HepG2 (cell line): ENCODE data around the gene PDZD4.

Experiments used
- CEBPG ChIP-seq: IDR thresholded peaks from 2 replicates; pipeline ENCODE4 v1.6.1; 2016
- SOX6 ChIP-seq, 2 experiments: fragments of 450-650 bp in 1 of 2; sonication (generic) in 1 of 2; formaldehyde crosslinking in 1 of 2; IDR thresholded peaks; 2 replicates each; pipeline versions ENCODE4 v1.4.0 to v1.6.1; 2017 to 2020; ENCODE audit warnings: antibody characterized with exemption in 1 of 2, mild to moderate bottlenecking in 1 of 2, missing genetic modification reagents in 1 of 2
- ZBTB21 ChIP-seq: sonication (generic); formaldehyde crosslinking; IDR thresholded peaks from 2 replicates; pipeline ENCODE4 v1.4.0; 2020; ENCODE audit warnings: missing genetic modification reagents
- ZNF263 ChIP-seq: sonication (generic); formaldehyde crosslinking; IDR thresholded peaks from 2 replicates; pipeline ENCODE4 v1.4.0; 2020; ENCODE audit warnings: missing genetic modification reagents
- TF ChIP-seq, protein P1 (sequence below): sonication (generic); formaldehyde crosslinking; IDR thresholded peaks from 2 replicates; pipeline ENCODE4 v1.5.0; 2020; ENCODE audit warnings: mild to moderate bottlenecking, missing genetic modification reagents, moderate library complexity
- TF ChIP-seq, protein P2 (sequence below): sonication (generic); formaldehyde crosslinking; IDR thresholded peaks from 2 replicates; pipeline ENCODE4 v1.8.1; 2023; ENCODE audit warnings: mild to moderate bottlenecking, inconsistent platforms, moderate library complexity, missing genetic modification reagents, borderline replicate concordance

DNA sequence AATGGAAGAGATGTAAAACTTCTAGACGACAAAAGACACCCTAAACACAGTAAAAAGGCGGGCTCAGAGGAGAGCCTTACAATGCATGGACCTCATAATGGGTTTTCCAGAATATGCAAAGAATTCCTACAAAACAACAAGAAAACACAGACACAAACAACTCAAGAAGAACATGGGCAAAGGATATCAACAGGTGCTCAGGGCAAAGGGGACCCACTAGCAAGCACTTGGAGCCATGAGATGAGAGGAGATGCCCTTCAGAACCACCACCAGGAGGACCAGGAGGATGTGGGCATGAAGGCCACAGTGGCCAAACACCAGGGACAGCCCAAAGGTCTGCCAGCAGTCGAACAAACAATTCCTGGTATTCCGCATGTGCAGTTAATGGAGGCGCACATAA is 17.2 kb downstream of the PDZD4 start:
- TF ChIP-seq ZBTB21 (CRISPR knock-in tag) (no peak), CEBPG (CRISPR knock-in tag) (no peak), SOX6 (IDR thresholded peaks at IDR 0.05) (no peak), SOX6 (CRISPR knock-in tag; IDR thresholded peaks at IDR 0.05) (no peak), ZNF263 (CRISPR knock-in tag) (no peak)
- TF ChIP-seq, protein P1, sequence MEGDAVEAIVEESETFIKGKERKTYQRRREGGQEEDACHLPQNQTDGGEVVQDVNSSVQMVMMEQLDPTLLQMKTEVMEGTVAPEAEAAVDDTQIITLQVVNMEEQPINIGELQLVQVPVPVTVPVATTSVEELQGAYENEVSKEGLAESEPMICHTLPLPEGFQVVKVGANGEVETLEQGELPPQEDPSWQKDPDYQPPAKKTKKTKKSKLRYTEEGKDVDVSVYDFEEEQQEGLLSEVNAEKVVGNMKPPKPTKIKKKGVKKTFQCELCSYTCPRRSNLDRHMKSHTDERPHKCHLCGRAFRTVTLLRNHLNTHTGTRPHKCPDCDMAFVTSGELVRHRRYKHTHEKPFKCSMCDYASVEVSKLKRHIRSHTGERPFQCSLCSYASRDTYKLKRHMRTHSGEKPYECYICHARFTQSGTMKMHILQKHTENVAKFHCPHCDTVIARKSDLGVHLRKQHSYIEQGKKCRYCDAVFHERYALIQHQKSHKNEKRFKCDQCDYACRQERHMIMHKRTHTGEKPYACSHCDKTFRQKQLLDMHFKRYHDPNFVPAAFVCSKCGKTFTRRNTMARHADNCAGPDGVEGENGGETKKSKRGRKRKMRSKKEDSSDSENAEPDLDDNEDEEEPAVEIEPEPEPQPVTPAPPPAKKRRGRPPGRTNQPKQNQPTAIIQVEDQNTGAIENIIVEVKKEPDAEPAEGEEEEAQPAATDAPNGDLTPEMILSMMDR, result no peak
- TF ChIP-seq, protein P2, sequence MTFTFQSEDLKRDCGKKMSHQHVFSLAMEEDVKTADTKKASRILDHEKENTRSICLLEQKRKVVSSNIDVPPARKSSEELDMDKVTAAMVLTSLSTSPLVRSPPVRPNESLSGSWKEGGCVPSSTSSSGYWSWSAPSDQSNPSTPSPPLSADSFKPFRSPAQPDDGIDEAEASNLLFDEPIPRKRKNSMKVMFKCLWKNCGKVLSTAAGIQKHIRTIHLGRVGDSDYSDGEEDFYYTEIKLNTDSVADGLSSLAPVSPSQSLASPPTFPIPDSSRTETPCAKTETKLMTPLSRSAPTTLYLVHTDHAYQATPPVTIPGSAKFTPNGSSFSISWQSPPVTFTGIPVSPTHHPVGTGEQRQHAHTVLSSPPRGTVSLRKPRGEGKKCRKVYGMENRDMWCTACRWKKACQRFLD (CRISPR knock-in tag), result no peak
